Activated CD8-positive, alpha-beta T cell treated with anti-CD3 and anti-CD28 coated beads for 36 hours (primary cell): ENCODE data around the gene ASTL. TPM values are rescaled to one million over a fixed set of nuclear protein-coding genes. Genes with fewer than 3 reads are reported as not detected.

ENCODE experiments used
- ATAC-seq: fragments of 200-7000 bp; cut with Tn5 transposase; one replicate; pipeline ENCODE4 v1.10.0; 2021; ENCODE audit warnings: mild to moderate bottlenecking, moderate library complexity
- CTCF ChIA-PET: fragments of 350-600 bp; sonication (Branson Sonifier 250); formaldehyde crosslinking; loops from one replicate; lab custom pipeline; 2021; ENCODE audit warnings: antibody characterized with exemption; lab: Charles Lee
- POLR2A ChIA-PET: fragments of 350-600 bp; sonication (Branson Sonifier 250); formaldehyde crosslinking; loops from one replicate; lab custom pipeline; 2021; ENCODE audit warnings: antibody characterized with exemption; lab: Charles Lee
- DNase-seq: peaks from one replicate; pipeline ENCODE4 v3.0.0-alpha.2; 2020
- H3K27ac Mint-ChIP-seq: one replicate; pipeline ENCODE4 v1.8.0; 2021; ENCODE audit warnings: mild to moderate bottlenecking, mixed read lengths
- H3K27me3 Mint-ChIP-seq: one replicate; pipeline ENCODE4 v1.8.0; 2021; ENCODE audit warnings: mixed read lengths
- H3K36me3 Mint-ChIP-seq: one replicate; pipeline ENCODE4 v1.8.0; 2021; ENCODE audit warnings: low read depth, mixed read lengths
- H3K4me1 Mint-ChIP-seq: one replicate; pipeline ENCODE4 v1.8.0; 2021; ENCODE audit warnings: low read depth, mixed read lengths
- H3K4me3 Mint-ChIP-seq: one replicate; pipeline ENCODE4 v1.8.0; 2021; ENCODE audit warnings: mild to moderate bottlenecking, moderate library complexity, mixed read lengths
- H3K9me3 Mint-ChIP-seq: one replicate; pipeline ENCODE4 v1.8.0; 2021; ENCODE audit warnings: mixed read lengths
- CTCF ChIP-seq: fragments of 200-600 bp; IDR thresholded peaks from one replicate; pipeline ENCODE4 v1.8.0; 2022; ENCODE audit warnings: antibody characterized with exemption, mild to moderate bottlenecking
- intact Hi-C: fragments of 100-400 bp; cut with micrococcal nuclease; formaldehyde crosslinking; loops from one replicate; pipeline ENCODE4 v1.10.0; 2022
- total RNA-seq, 2 experiments: library from RNA; stranded (reverse); gene quantifications; one replicate each; pipeline ENCODE4 v1.2.3, GENCODE V29; 2021

ASTL gene
- total RNA-seq: 1 to 10 TPM; 1.8 to 2.7 TPM

- ATAC-seq: peak; percentile 48
- H3K9me3 Mint-ChIP-seq: no peaks in the 10 kb centered on the region
- ChIA-PET POLR2A (interaction anchor here (0.8 to 14.8 kb wide), 11 partner anchors 9 to 188 kb away, joined by 3 to 690 read pairs (median 4); partner anchors contain the start of gene STARD7), CTCF (interaction anchor here (0.7 to 14.1 kb wide), 31 partner anchors 8 to 146 kb away, joined by 3 to 540 read pairs (median 5); partner anchors contain the start of genes ADRA2B and CIAO1)
- H3K4me3 Mint-ChIP-seq: peak within 1 kb of the TSS; percentile 7
- peaks cover 29% of the 10 kb centered on the region for H3K4me1 Mint-ChIP-seq
- no peaks in the 10 kb centered on the region for H3K27me3 Mint-ChIP-seq
- peak; percentile 80 for DNase-seq
- intact Hi-C loops: loop anchor here (1.0 to 5.0 kb wide), 2 partner anchors 36 to 124 kb away; no protein-coding TSS in a partner anchor
- TF ChIP-seq CTCF: peak; percentile 71
- peak within 1 kb of the TSS; percentile 55 for H3K27ac Mint-ChIP-seq
- H3K36me3 Mint-ChIP-seq: peaks cover 21% of the 10 kb centered on the region
Measured at GRCh38 chr2:96138179-96139145, at the start of gene ASTL. ASTL (minus strand) TSS chr2:96138502; CDS start chr2:96138436, 66 bp downstream.

- no peak for ATAC-seq
- no peak for TF ChIP-seq CTCF
- CTCF ChIA-PET: interaction anchor here (1.3 to 3.2 kb wide), 4 partner anchors 10 to 164 kb away, joined by 3 to 10 read pairs (median 4); no protein-coding TSS in a partner anchor
- Mint-ChIP-seq H3K36me3 (peaks cover 36% of the 10 kb centered on the region), H3K27ac (peak overlapping the region; percentile 25), H3K4me3 (no peak overlapping the region), H3K9me3 (no peaks in the 10 kb centered on the region), H3K27me3 (no peaks in the 10 kb centered on the region), H3K4me1 (peaks cover 3% of the 10 kb centered on the region)
- intact Hi-C loops: no loop called here
- no peak for DNase-seq
- POLR2A ChIA-PET: interaction anchor here (1.1 kb wide), 1 partner anchor 11 kb away, joined by 3 read pairs; no protein-coding TSS in a partner anchor
Measured at GRCh38 chr2:96186562-96186961, 48.3 kb upstream of the ASTL start.

- no peak overlapping the region for H3K27ac Mint-ChIP-seq
Measured at GRCh38 chr2:96185516-96185915, 47.2 kb upstream of the ASTL start.

GRCh38 chr2:96184989-96185388, 46.7 kb upstream of the ASTL start:
- H3K27ac Mint-ChIP-seq: no peak overlapping the region
- intact Hi-C loops: no loop called here

More at GRCh38 chr2:96185516-96185915, 47.2 kb upstream of the ASTL start:
- H3K36me3 Mint-ChIP-seq: peaks cover 30% of the 10 kb centered on the region
- H3K4me1 Mint-ChIP-seq: peaks cover 10% of the 10 kb centered on the region
- H3K9me3 Mint-ChIP-seq: no peaks in the 10 kb centered on the region
- intact Hi-C loops: no loop called here
- no peaks in the 10 kb centered on the region for H3K27me3 Mint-ChIP-seq
- ChIA-PET CTCF (interaction anchor here (1.5 to 3.2 kb wide), 4 partner anchors 9 to 163 kb away, joined by 3 to 10 read pairs (median 5); no protein-coding TSS in a partner anchor), POLR2A (interaction anchor here (1.5 kb wide), 1 partner anchor 23 kb away, joined by 4 read pairs; the partner anchor contains the start of gene STARD7)
- no peak overlapping the region for H3K4me3 Mint-ChIP-seq
- TF ChIP-seq CTCF: no peak
- ATAC-seq (no peak), DNase-seq (no peak)

More at GRCh38 chr2:96184989-96185388, 46.7 kb upstream of the ASTL start:
- Mint-ChIP-seq H3K27me3 (no peaks in the 10 kb centered on the region), H3K36me3 (peaks cover 30% of the 10 kb centered on the region), H3K9me3 (no peaks in the 10 kb centered on the region), H3K4me3 (no peak overlapping the region), H3K4me1 (peaks cover 12% of the 10 kb centered on the region)
- ChIA-PET POLR2A (interaction anchor here (1.5 kb wide), 1 partner anchor 23 kb away, joined by 4 read pairs; the partner anchor contains the start of gene STARD7), CTCF (interaction anchor here (1.5 to 3.2 kb wide), 3 partner anchors 11 to 163 kb away, joined by 4 to 10 read pairs (median 6); no protein-coding TSS in a partner anchor)
- no peak for TF ChIP-seq CTCF
- ATAC-seq (no peak), DNase-seq (no peak)
